Neural cell (in vitro differentiated cells): ENCODE measurements around the gene LSMEM2.

Experiments used
- CTCF ChIP-seq: fragments of 450-650 bp; IDR thresholded peaks from 2 replicates; pipeline ENCODE4 v1.5.1; 2014; ENCODE audit warnings: antibody characterized with exemption, mild to moderate bottlenecking, moderate library complexity; ENCODE audit not compliant: poor library complexity, severe bottlenecking
- EZH2 ChIP-seq: fragments of 200-600, 300-800 bp; shearing (Covaris generic), sonication (generic); IDR thresholded peaks from 2 replicates; pipeline ENCODE4 v1.6.1; 2014; ENCODE audit warnings: antibody characterized with exemption, low read length, borderline replicate concordance, mild to moderate bottlenecking; ENCODE audit not compliant: insufficient read depth, poor library complexity, severe bottlenecking
- REST ChIP-seq: IDR thresholded peaks from 2 replicates; pipeline ENCODE4 v1.6.1; 2012; ENCODE audit warnings: borderline replicate concordance
- SMC3 ChIP-seq: fragments of 450-650 bp; conservative IDR thresholded peaks from 2 replicates; pipeline ENCODE4 v1.6.1; 2014; ENCODE audit warnings: antibody characterized with exemption, mild to moderate bottlenecking, moderate library complexity; ENCODE audit not compliant: poor library complexity

GRCh38 chr3:50235716-50236483 lies 43.0 kb upstream of the LSMEM2 start, which contains the start of gene GNAI2:
- no peak for TF ChIP-seq EZH2
- peak; percentile 26 for TF ChIP-seq CTCF
- peak; percentile 84 for TF ChIP-seq REST
- TF ChIP-seq SMC3 = peak; percentile 51
